Testis (tissue), 3 donors: Measurements from ENCODE around the gene LHFPL5. TPM values are rescaled to one million over a fixed set of nuclear protein-coding genes. Genes with fewer than 3 reads are reported as not detected.

Experiments
- DNase-seq: peaks from one replicate; pipeline ENCODE4 v3.0.0-alpha.2; 2019
- H3K27ac ChIP-seq, 2 donors: fragments of 200-600 bp; sonication (generic); one replicate each; pipeline ENCODE4 v1.5.1; 2019
- H3K27me3 ChIP-seq: fragments of 200-600 bp; sonication (generic); one replicate; pipeline ENCODE4 v1.5.1; 2019
- H3K36me3 ChIP-seq: fragments of 200-600 bp; sonication (generic); one replicate; pipeline ENCODE4 v1.5.1; 2017; ENCODE audit warnings: low read depth; ENCODE audit errors: missing control alignments
- H3K4me1 ChIP-seq: fragments of 200-600 bp; sonication (generic); one replicate; pipeline ENCODE4 v1.5.1; 2019
- H3K4me3 ChIP-seq, 2 donors: fragments of 200-600 bp; sonication (generic); one replicate each; pipeline ENCODE4 v1.5.1; 2017 to 2019
- H3K9me3 ChIP-seq: fragments of 200-600 bp; sonication (generic); one replicate; pipeline ENCODE4 v1.5.1; 2017
- POLR2A ChIP-seq: fragments of 450-650 bp; IDR thresholded peaks from one replicate; pipeline ENCODE4 v1.6.1; 2017; ENCODE audit warnings: antibody characterized with exemption, mild to moderate bottlenecking, moderate library complexity
- WGBS, 2 donors: methylation state at CpG; one replicate each; pipeline ENCODE4 v1.1.5; 2018; 5-methylcytosine and 5-hydroxymethylcytosine counted together
- intact Hi-C: fragments of 100-400 bp; cut with DNase I; formaldehyde crosslinking; loops from one replicate; pipeline ENCODE4 v1.15.1; 2023; ENCODE audit warnings: low total_unique reads
- polyA plus RNA-seq: library from polyadenylated mRNA; stranded (reverse); fragments of 350-450 nt; fragmentation: Illumina TruSeq; extraction: RNeasy Lipid Tissue Mini Kit (QIAGEN cat#74804); gene quantifications from one replicate; pipeline ENCODE4 v1.2.3, GENCODE V29; 2014; ENCODE audit warnings: low read depth, low replicate concordance; ENCODE audit not compliant: insufficient read depth
- total RNA-seq, 2 donors: library from RNA; depleted of rRNA; stranded (reverse); fragments of >200 nt; gene quantifications; one replicate each; pipeline ENCODE4 v1.2.3, GENCODE V29; 2016
- TF ChIP-seq, protein P1 (sequence below), 3 experiments: fragments of 450-650 bp in 2 of 3; fragments of 200-600 bp in 1 of 3; sonication (generic) in 1 of 3; IDR thresholded peaks; one replicate each; pipeline ENCODE4 v1.5.1; 2016 to 2019; ENCODE audit warnings: antibody characterized with exemption in 3 of 3, mild to moderate bottlenecking in 2 of 3, moderate library complexity in 1 of 3

The LHFPL5 gene
- total and polyA plus RNA-seq, 3 donors from 2014 or later: 0.24 to 0.50 TPM; not detected in 1

DNA sequence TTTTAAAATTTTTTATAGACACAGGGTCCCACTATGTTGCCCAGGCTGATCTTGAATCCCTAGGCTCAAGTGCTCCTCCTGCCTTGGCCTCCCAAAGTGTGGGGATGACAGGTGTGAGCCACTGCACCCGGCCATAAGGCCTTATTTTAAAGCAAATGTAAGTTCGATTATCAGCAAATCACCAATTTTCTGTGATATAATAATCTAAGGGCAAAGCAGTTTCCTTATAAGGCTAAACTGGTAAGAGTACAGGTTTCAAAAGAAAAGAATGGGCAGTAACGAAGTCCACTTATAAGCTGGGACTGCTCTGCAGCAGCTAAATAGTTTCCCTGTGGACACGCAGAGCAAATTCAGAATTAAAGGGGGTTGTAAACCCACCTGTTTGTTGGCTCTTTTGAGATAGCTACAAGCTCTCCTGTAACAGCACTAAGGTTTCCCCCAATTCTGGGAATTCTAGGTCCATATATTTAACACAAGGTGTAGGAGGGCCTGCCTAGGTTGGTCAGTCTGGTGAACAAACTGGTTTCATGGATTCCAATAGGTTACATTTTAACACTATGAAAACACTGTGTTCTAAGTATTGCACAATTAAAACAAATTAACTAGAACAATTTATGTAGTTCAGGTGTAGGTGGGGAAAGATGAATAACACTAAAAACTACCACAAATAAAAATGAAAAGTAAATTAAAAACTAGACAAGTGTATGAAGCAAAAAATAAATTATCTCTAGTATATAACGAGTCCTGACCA is 26.3 kb downstream of the LHFPL5 start:
- no peak overlapping the region for H3K27ac ChIP-seq
- H3K9me3 ChIP-seq: no peaks in the 10 kb centered on the region
- 88 to 92% methylated on average over 5 of the region's 5 CpGs for WGBS, 2 donors
- TF ChIP-seq POLR2A: no peak
- TF ChIP-seq, protein P1, sequence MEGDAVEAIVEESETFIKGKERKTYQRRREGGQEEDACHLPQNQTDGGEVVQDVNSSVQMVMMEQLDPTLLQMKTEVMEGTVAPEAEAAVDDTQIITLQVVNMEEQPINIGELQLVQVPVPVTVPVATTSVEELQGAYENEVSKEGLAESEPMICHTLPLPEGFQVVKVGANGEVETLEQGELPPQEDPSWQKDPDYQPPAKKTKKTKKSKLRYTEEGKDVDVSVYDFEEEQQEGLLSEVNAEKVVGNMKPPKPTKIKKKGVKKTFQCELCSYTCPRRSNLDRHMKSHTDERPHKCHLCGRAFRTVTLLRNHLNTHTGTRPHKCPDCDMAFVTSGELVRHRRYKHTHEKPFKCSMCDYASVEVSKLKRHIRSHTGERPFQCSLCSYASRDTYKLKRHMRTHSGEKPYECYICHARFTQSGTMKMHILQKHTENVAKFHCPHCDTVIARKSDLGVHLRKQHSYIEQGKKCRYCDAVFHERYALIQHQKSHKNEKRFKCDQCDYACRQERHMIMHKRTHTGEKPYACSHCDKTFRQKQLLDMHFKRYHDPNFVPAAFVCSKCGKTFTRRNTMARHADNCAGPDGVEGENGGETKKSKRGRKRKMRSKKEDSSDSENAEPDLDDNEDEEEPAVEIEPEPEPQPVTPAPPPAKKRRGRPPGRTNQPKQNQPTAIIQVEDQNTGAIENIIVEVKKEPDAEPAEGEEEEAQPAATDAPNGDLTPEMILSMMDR (IDR thresholded peaks at IDR 0.05): no peak
- no peak for DNase-seq
- no peaks in the 10 kb centered on the region for H3K27me3 ChIP-seq
- intact Hi-C loops: no loop called here
- no peaks in the 10 kb centered on the region for H3K36me3 ChIP-seq
- H3K4me1 ChIP-seq: no peaks in the 10 kb centered on the region
- no peak overlapping the region for H3K4me3 ChIP-seq

DNA sequence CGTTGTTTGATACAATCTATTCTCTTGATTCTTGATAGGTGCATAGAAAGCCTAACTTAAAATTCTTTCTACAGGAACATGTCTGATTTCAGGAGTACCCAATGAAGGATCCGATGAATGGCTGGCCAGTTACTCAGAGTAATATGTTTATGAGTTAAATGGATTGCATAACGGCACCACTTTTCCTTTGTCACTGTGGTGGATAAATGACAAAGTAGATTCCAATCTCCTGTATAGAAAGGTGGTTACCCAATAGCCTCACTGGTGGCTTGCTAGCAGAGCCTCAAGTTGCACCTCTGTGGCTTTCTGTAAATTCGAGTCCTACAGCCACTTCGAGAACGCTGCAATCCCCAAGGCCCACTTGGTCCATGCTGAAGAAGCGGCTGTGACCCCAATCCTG is 28.4 kb downstream of the LHFPL5 start:
- TF ChIP-seq, protein P1 (IDR thresholded peaks at IDR 0.05): no peak
- no peak for TF ChIP-seq POLR2A
- Histone ChIP-seq H3K36me3 (no peaks in the 10 kb centered on the region), H3K9me3 (no peaks in the 10 kb centered on the region), H3K4me3 (no peak overlapping the region), H3K27me3 (no peaks in the 10 kb centered on the region), H3K27ac (no peak overlapping the region), H3K4me1 (peaks cover 12% of the 10 kb centered on the region)
- 91 to 95% methylated on average over 7 of the region's 7 CpGs for WGBS, 2 donors
- DNase-seq: no peak
- intact Hi-C loops: no loop called here

DNA sequence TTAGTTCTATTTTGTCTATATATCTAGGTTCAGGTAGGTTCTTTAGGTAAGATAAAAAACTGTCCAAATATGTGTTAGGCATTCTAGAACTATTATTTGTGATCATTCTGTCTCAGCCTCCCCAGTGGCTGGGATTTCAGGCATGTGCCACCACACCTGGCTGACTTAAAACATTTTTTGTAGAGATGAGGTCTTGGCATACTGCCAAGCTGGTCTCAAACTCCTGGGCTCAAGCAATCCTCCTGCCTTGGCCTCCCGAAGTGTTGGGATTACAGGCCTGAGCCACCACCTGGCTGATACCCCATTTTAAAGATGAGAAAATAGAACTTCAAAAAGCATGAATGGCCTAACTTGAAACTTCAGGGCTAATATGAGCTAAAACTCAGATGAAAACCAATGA is 33.9 kb downstream of the LHFPL5 start:
- 33 to 48% methylated on average over 1 of the region's 1 CpG for WGBS, 2 donors

DNA sequence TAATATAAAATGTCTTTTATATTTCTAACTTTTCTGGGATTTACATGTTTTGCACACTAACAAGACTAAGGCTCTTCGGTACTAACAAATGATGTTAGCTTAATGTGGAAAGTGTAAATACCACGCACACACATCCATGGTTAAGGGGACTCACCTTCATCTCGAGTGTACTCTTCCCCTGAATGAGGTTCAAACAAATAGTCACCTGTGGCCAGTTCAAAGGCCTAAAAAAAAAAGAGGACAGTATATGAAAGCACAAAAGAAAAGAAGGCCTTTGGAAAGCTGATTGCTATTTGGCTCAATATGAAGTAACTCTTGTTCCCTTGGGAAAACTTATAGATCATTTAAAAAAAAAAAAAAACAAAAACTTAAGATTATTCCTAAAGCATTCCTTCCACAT is 37.2 kb downstream of the LHFPL5 start:
- no peak for DNase-seq
- Histone ChIP-seq H3K9me3 (no peaks in the 10 kb centered on the region), H3K4me3 (no peak overlapping the region), H3K4me1 (peaks cover 18% of the 10 kb centered on the region), H3K36me3 (no peaks in the 10 kb centered on the region), H3K27me3 (no peaks in the 10 kb centered on the region), H3K27ac (no peak overlapping the region)
- TF ChIP-seq POLR2A: no peak
- TF ChIP-seq, protein P1 (IDR thresholded peaks at IDR 0.05): no peak
- intact Hi-C loops: no loop called here
- 92 to 97% methylated on average over 3 of the region's 3 CpGs for WGBS, 2 donors

More for the DNA sequence above, 33.9 kb downstream of the LHFPL5 start:
- DNase-seq: no peak
- Histone ChIP-seq H3K9me3 (no peaks in the 10 kb centered on the region), H3K27ac (peak overlapping the region; percentile 54 to 56), H3K4me3 (no peak overlapping the region), H3K27me3 (no peaks in the 10 kb centered on the region), H3K36me3 (no peaks in the 10 kb centered on the region), H3K4me1 (peaks cover 20% of the 10 kb centered on the region)
- intact Hi-C loops: no loop called here
- TF ChIP-seq POLR2A: no peak
- TF ChIP-seq, protein P1 (IDR thresholded peaks at IDR 0.05): no peak

DNA sequence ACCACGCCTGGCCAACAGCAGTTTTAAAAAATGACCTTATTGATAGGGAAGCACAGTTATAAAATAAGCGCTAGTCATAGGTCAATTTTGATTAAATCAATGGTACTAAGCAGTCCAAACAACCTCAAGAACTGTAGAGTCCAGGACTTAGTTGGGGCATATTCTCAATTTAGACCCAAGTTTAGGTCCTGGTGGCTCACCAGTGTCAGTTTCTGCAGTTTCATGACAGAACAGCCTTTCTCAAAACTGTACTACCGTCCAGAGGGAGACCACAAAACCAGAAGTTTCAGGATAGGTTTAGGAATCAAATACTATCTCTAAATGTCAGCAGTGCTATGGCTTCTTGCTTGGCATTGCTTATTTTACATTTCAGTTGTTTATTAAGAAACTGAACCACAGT is 39.1 kb downstream of the LHFPL5 start:
- no peaks in the 10 kb centered on the region for H3K27me3 ChIP-seq
- H3K4me3 ChIP-seq: no peak overlapping the region
- no peaks in the 10 kb centered on the region for H3K36me3 ChIP-seq
- no peak for TF ChIP-seq POLR2A
- TF ChIP-seq, protein P1 (IDR thresholded peaks at IDR 0.05): no peak
- no peak for DNase-seq
- intact Hi-C loops: no loop called here
- WGBS, 2 donors: 90 to 92% methylated on average over 3 of the region's 3 CpGs
- peak overlapping the region; percentile 20 to 54 for H3K27ac ChIP-seq
- peaks cover 2% of the 10 kb centered on the region for H3K4me1 ChIP-seq
- no peaks in the 10 kb centered on the region for H3K9me3 ChIP-seq
